ENCODE measurements around the gene BRAF.
"Not testable (repeated sequence)": the region's sequence is repeated elsewhere in the genome, so short reads cannot be mapped to it uniquely, and the experiment has no call there.

Gene BRAF

DNA sequence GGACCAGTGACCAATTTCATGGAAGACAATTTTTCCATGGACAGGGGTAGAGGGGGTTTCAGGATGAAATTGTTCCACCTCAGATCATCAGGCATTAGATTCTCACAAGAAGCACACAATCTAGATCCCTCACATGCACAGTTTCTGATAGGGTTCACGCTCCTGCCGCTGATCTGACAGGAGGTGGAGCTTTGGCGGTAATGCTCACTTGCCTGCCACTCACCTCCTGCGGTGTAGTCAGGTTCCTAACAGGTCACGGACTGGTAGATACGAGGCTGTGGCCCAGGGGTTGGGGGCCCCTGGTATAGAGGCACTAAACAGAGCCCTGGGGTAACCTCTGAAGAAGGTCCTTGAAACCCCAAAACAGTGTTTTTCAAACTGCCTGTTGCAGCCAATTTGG is 6.5 kb downstream of the BRAF start:
- DNase-seq (ENCODE audit: low spot score): no peak

- DNase-seq (ENCODE audit: low spot score): no peak
These were observed 7.5 kb downstream of the BRAF start for GRCh38 chr7:140917258-140917657.

DNA sequence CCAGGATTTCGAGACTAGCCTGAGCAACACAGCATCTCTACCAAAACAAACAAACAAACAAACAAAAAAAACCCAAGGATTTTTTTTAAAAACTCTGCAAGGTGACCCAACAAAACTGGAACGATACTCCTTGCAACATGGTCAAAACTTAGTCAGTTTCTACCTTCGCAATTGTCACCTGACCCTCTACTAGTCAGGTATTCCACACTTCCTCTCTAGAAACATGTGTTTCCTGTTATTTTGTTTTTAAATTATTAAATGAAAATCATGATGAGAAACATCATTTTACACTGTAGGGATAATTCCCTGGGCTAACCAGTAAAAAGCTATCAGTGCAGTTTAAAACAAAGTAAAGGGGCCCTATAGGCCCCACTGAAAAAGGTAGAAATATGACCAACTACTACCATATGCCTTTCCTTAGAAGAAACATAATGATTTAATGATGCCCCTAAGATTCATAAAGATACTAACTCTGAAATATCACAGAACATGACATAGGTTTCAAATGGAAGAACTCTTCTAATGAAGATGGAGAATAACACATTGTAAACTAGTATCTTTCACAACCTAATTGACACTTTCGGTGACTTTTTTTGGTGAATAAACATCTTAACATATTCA is 8.7 kb downstream of the BRAF start:
- no peak for DNase-seq (ENCODE audit: low spot score)

- no peak for DNase-seq (ENCODE audit: low spot score)
These were observed 10.6 kb downstream of the BRAF start for GRCh38 chr7:140914083-140914482.

GRCh38 chr7:140913596-140913928 is 11.2 kb downstream of the BRAF start:
- DNase-seq (ENCODE audit: low spot score): not testable (repeated sequence)

- DNase-seq (ENCODE audit: low spot score): no peak
These were observed 13.0 kb downstream of the BRAF start for GRCh38 chr7:140911746-140912145.

GRCh38 chr7:140909476-140910161 is 15.1 kb downstream of the BRAF start:
- DNase-seq (ENCODE audit: low spot score): no peak

DNA sequence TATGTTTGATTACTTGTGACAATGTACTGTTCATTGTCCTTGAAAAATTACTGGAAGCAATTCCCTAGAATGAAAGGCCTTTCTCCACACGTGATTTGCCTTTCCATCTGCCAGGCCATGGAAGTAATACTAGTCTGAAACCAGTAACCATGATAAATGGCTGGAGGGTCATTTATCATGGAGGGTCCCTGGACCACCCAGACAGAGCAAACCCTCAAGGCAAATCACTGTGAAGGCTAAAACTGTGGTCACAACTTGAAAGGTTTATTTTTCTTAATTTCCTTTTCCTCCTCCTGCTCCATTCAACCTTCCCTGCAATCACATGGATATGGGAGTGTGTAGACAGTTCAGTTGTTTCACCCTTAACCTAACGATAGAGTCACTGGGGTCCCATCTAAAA is 16.4 kb downstream of the BRAF start:
- DNase-seq (ENCODE audit: low spot score): no peak

DNA sequence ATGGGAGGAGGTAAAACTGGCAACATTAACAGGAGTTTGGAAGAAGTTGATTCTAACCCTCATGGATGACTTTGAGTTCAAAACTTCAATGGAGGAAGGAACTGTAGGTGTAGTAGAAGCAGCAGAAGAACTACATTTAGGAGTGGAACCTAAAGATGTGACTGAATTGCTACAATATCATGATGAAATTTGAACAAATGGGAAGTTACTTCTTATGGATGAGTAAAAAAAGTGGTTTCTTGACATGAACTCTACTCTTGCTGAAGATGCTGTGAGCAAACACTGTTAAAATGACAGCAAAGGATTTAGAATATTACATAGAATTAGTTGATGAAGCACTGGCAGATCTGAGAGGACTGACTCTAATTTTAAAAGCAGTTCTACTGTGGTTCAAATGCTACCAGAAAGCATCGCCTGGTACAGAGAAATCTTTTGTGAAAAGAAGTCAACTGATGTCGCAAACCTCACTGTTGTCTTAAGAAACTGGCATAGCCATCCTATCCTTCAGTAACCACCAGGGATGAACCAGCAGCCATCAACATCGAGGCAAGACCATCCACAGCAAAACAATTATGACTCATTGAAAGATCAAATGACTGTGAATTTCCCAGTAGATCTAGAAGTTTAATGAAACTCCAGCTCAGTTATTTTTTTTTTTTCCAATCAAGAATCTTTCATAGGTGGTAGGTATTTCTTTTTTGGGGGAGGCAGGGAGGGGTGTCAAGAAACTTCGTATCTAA is 20.8 kb downstream of the BRAF start:
- no peak for DNase-seq (ENCODE audit: low spot score)

DNA sequence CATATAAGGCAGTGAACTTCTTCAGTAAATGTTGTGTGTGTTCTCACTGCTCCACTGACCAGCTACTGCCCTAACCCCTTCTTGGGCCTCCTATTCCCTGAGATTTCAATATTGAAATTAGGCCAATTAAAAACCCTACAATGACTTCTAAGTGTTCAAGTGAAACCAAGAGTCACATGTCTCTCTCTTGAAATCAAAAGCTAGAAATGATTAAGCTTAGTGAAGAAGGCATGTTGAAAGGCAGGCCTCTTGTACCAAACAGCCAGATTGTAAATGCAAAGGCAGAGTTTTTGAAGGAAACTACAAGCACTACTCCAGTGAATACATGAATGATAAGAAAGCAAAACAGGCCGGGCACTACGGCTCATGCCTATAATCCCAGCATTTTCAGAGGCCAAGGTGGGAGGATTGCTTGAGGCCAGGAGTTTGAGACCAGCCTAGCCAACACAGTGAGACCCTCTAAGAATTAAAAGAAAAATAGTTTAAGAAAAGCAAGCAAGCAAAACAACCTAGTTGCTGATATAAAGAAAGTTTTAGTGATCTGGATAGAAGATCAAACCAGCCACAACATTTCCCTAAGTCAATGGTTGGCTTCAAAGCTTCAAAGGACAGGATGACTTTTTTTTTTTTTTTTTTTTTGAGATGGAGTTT is 22.3 kb downstream of the BRAF start:
- no peak for DNase-seq (ENCODE audit: low spot score)

GRCh38 chr7:140901941-140902302 is 22.8 kb downstream of the BRAF start:
- DNase-seq (ENCODE audit: low spot score): no peak

GRCh38 chr7:140899883-140900282 is 24.8 kb downstream of the BRAF start:
- DNase-seq (ENCODE audit: low spot score): no peak

GRCh38 chr7:140898786-140899536 is 25.8 kb downstream of the BRAF start:
- no peak for DNase-seq (ENCODE audit: low spot score)

DNA sequence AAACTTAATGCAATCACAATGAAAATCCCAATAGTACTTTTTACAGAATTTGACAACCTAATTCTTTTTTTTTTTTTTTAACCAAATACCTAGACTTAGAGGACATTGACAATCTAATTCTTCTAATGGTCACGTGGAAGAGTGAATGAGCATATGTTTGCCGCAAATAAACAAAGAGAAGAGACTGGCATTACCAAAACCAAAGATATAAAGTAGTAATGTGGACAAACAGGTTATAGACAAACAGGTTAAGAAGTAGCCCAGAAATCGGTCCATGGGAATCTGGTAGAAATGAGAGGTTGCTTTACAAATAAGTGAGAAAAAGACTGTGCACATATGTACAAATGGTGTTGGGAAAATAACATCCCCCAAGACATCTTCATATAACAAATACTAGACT is 27.7 kb downstream of the BRAF start:
- no peak for DNase-seq (ENCODE audit: low spot score)

DNA sequence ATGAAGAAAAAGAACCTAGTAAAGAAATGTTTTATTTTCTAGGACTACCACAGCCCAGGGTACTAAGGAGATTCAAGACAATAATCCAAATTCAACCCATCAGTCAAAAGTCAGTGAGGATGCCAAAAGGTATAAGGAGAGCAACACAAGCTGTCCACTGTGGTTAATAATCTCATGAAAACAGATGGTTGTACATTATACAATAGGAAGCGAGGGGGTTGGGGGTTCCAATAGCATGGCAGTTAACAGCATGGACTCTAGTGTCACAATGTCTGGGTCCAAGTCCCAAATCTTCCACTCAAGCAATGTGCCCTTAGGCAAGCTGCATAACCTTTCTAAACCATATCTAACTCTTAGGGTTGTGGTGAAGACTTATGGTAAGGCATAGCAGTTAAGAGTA is 35.1 kb downstream of the BRAF start:
- no peak for DNase-seq (ENCODE audit: low spot score)

DNA sequence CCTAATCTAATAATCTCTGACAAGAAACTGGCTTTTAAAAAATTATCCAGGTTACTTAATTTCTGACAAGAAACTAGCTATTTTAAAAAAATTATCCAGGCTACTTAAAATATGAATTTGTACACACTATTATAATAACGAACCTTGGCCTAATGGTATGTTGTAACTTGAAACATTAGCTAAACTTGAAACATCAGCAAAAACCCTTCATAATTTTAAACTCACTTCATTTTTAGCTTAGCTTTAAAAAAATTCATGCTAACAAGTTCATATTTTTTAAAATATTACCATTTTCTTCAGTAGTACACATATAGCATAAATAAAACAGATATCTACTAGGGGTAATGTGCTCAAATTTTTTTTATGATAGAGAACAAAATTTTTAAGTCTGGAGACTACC is 35.6 kb downstream of the BRAF start:
- DNase-seq (ENCODE audit: low spot score): no peak

GRCh38 chr7:140888087-140888486 is 36.6 kb downstream of the BRAF start:
- no peak for DNase-seq (ENCODE audit: low spot score)

- no peak for DNase-seq (ENCODE audit: low spot score)
These were observed 38.9 kb downstream of the BRAF start for GRCh38 chr7:140885735-140886334.

DNA sequence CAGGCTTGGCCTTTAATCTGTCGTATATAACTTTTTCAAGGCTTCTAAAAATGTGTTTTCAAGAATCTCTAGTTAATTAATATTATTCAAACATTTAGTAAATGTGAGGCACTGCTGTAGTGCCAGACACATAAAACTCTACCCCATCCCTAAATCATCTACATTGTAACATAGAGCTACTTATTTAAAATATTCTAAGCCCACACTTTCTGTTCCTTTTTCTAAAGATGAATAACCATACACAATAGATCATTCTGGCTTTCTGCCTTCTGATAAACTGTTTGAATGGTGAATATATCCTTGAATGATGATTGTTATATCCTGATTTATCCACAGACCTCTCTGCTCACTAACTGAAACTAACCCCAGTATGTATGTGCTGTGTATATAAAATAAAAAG is 41.4 kb downstream of the BRAF start:
- DNase-seq (ENCODE audit: low spot score): no peak

DNA sequence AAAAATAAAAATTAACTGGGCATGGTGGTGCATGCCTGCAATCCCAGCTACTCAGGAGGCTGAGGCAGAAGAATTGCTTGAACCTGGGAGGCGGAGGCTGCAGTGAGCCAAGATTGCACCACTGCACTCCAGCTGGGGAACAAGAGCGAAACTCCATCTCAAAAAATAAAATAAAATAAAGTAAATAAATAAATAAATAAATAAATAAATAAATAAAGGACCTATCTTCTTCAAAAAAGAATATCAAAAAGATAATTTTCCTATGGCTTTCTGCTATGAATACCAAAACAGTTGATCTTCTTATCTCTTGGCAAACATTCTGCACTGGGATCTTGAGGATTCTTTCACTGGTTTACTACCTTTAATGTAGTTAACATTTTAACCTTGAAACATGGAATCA is 41.9 kb downstream of the BRAF start:
- DNase-seq (ENCODE audit: low spot score): not testable (repeated sequence)

DNA sequence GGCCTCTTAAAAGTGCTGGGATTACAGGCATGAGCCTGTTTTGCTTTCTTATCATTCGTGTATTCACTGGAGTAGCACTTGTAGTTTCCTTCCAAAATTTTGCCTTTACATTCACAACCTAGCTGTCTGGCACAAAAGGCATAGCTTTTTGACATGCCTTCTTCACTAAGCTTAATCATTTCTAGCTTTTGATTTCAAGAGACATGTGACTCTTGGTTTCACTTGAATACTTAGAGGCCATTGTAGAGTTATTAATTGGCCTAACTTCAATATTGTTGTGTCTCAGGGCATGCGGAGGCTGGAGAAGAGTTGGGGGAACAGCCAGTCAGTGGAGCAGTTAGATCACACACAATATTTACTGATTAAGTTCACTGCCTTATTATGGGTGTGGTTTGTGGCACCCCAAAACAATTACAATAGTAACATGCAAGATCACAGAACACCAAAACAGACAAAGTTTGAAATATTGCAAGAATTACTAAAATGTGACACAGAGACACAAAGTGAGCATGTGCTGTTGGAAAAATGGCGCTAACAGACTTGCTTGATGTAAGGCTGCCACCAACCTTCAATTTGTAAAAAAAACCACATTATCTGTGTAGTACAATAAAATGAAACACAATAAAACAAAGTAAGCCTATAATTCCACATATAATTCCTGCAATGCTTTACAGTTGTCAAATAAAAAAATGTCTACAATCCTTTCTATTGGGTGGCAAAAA is 43.1 kb downstream of the BRAF start:
- no peak for DNase-seq (ENCODE audit: low spot score)

DNA sequence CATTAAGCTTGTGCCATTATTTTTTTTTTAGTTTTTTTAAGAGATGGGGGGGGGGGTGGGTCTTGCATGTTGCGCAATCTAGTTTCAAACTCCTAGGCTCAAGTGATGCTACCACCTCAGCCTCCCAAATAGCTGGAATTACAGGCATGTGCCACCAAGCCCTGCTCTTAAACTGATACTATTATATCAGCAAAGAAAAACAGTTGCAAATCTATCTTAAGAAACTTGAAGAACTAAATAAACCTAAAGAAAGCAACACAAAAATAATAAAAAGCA is 47.5 kb downstream of the BRAF start:
- DNase-seq (ENCODE audit: low spot score): no peak

All from SW480 (cell line).